WTC11 (cell line): ENCODE measurements around the gene OR1E1. TPM values are rescaled to one million over a fixed set of nuclear protein-coding genes. Genes with fewer than 3 reads are reported as not detected.

Experiments
- ATAC-seq: fragments of 200-7000 bp; cut with Tn5 transposase; 2 replicates; pipeline ENCODE4 v1.10.0; 2021; ENCODE audit warnings: mild to moderate bottlenecking, moderate library complexity
- Bru-seq: library from RNA; stranded (reverse); fragments of 400-500 nt; gene quantifications from one replicate; lab custom pipeline; 2021; lab: Mats Ljungman, UMichigan
- CTCF ChIA-PET: fragments of 300-600 bp; sonication (Branson Sonifier 250); formaldehyde crosslinking; loops from one replicate; lab custom pipeline; 2021; ENCODE audit warnings: antibody characterized with exemption; lab: Charles Lee
- POLR2A ChIA-PET: fragments of 350-600 bp; sonication (Branson Sonifier 250); formaldehyde crosslinking; loops from one replicate; lab custom pipeline; 2021; ENCODE audit warnings: antibody characterized with exemption; lab: Charles Lee
- DNase-seq: peaks from one replicate; pipeline ENCODE4 v3.0.0; 2021; ENCODE audit warnings: low spot score
- H3K27ac Mint-ChIP-seq: 2 replicates; pipeline ENCODE4 v1.8.0; 2021; ENCODE audit warnings: mixed read lengths
- H3K27me3 Mint-ChIP-seq: 2 replicates; pipeline ENCODE4 v1.8.0; 2021; ENCODE audit warnings: low read depth, mild to moderate bottlenecking, moderate library complexity, mixed read lengths
- H3K36me3 Mint-ChIP-seq: 2 replicates; pipeline ENCODE4 v1.8.0; 2021; ENCODE audit warnings: mixed read lengths
- H3K4me1 Mint-ChIP-seq: 2 replicates; pipeline ENCODE4 v1.8.0; 2022; ENCODE audit warnings: mixed read lengths
- H3K4me3 Mint-ChIP-seq: 2 replicates; pipeline ENCODE4 v1.8.0; 2021; ENCODE audit warnings: mild to moderate bottlenecking, moderate library complexity, mixed read lengths
- H3K9me3 Mint-ChIP-seq: 2 replicates; pipeline ENCODE4 v1.8.0; 2021; ENCODE audit warnings: mixed read lengths
- CREM ChIP-seq: sonication (generic); formaldehyde crosslinking; IDR thresholded peaks from 2 replicates; pipeline ENCODE4 v1.8.1; 2022; ENCODE audit warnings: mild to moderate bottlenecking, missing genetic modification reagents, moderate library complexity
- E2F1 ChIP-seq: sonication (generic); formaldehyde crosslinking; IDR thresholded peaks from 2 replicates; pipeline ENCODE4 v1.8.0; 2022; ENCODE audit warnings: mild to moderate bottlenecking, missing genetic modification reagents
- EMX1 ChIP-seq: fragments of 250-450 bp; sonication (Bioruptor Pico); IDR thresholded peaks from 2 replicates; pipeline ENCODE4 v1.8.0; 2021; ENCODE audit warnings: mild to moderate bottlenecking
- GTF2I ChIP-seq: fragments of 250-450 bp; sonication (Bioruptor Pico); conservative IDR thresholded peaks from 2 replicates; pipeline ENCODE4 v1.4.0; 2021; ENCODE audit warnings: mild to moderate bottlenecking
- NR2C2 ChIP-seq: sonication (generic); formaldehyde crosslinking; IDR thresholded peaks from 2 replicates; pipeline ENCODE4 v1.8.0; 2022; ENCODE audit warnings: mild to moderate bottlenecking, missing genetic modification reagents
- OVOL2 ChIP-seq: fragments of 250-450 bp; sonication (Bioruptor Pico); IDR thresholded peaks from 2 replicates; pipeline ENCODE4 v1.9.0; 2021; ENCODE audit warnings: mild to moderate bottlenecking, borderline replicate concordance
- PRDM15 ChIP-seq: sonication (generic); formaldehyde crosslinking; IDR thresholded peaks from 2 replicates; pipeline ENCODE4 v1.8.0; 2022; ENCODE audit warnings: missing genetic modification reagents
- RELA ChIP-seq: sonication (generic); formaldehyde crosslinking; IDR thresholded peaks from 2 replicates; pipeline ENCODE4 v1.8.1; 2022; ENCODE audit warnings: missing genetic modification reagents, mild to moderate bottlenecking, borderline replicate concordance
- TCF7 ChIP-seq: sonication (generic); formaldehyde crosslinking; IDR thresholded peaks from 2 replicates; pipeline ENCODE4 v1.8.0; 2022; ENCODE audit warnings: mild to moderate bottlenecking, low read depth, missing genetic modification reagents, moderate library complexity
- ZBTB21 ChIP-seq: sonication (generic); formaldehyde crosslinking; IDR thresholded peaks from 2 replicates; pipeline ENCODE4 v1.8.1; 2023; ENCODE audit warnings: mild to moderate bottlenecking, missing genetic modification reagents, borderline replicate concordance
- ZBTB43 ChIP-seq: sonication (generic); formaldehyde crosslinking; IDR thresholded peaks from 2 replicates; pipeline ENCODE4 v1.8.1; 2023; ENCODE audit warnings: mild to moderate bottlenecking, missing genetic modification reagents
- ZNF263 ChIP-seq: sonication (generic); formaldehyde crosslinking; IDR thresholded peaks from 2 replicates; pipeline ENCODE4 v1.8.1; 2022; ENCODE audit warnings: low read depth, mild to moderate bottlenecking, moderate library complexity, missing genetic modification reagents
- ZNF423 ChIP-seq: fragments of 250-450 bp; sonication (Bioruptor Pico); IDR thresholded peaks from 2 replicates; pipeline ENCODE4 v2.1.2; 2022; ENCODE audit warnings: mild to moderate bottlenecking, moderate library complexity
- ZNF512 ChIP-seq: sonication (generic); formaldehyde crosslinking; IDR thresholded peaks from 2 replicates; pipeline ENCODE4 v1.8.1; 2022; ENCODE audit warnings: missing genetic modification reagents, borderline replicate concordance
- long read RNA-seq, 3 experiments: library from RNA in 1 of 3; library from capped mRNA in 1 of 3; library from polyadenylated mRNA in 1 of 3; unstranded in 2 of 3; stranded (forward) in 1 of 3; transcript quantifications; one replicate each; pipeline ENCODE4 v2.0.0, GENCODE V29; 2021
- total RNA-seq: library from RNA; stranded (reverse); gene quantifications from 3 replicates; pipeline ENCODE4 v1.2.3, GENCODE V29; 2021

Gene OR1E1
- total RNA-seq (not detected in 3 replicates), Bru-seq, nascent RNA (not detected)
- long read RNA-seq, experiment 1: 0 reads
- long read RNA-seq, experiment 2: 0 reads
- long read RNA-seq, experiment 3: 0 reads

- no peaks in the 10 kb centered on the region for H3K4me1 Mint-ChIP-seq
- no peak within 1 kb of the TSS for H3K4me3 Mint-ChIP-seq
- H3K36me3 Mint-ChIP-seq: no peaks in the 10 kb centered on the region
- DNase-seq: no peak
- H3K27me3 Mint-ChIP-seq: peaks cover 11% of the 10 kb centered on the region
- no peak for ATAC-seq
- peaks cover 20% of the 10 kb centered on the region for H3K9me3 Mint-ChIP-seq
- no peak within 1 kb of the TSS for H3K27ac Mint-ChIP-seq
- CTCF ChIA-PET: no interaction called here
- POLR2A ChIA-PET: no interaction called here
- no peak for TF ChIP-seq ZBTB43 (CRISPR knock-in tag)
- TF ChIP-seq ZNF263 (CRISPR knock-in tag): no peak
- no peak for TF ChIP-seq RELA (CRISPR knock-in tag)
- TF ChIP-seq ZNF423 (CRISPR knock-in tag): no peak
- no peak for TF ChIP-seq NR2C2 (CRISPR knock-in tag)
Observed at GRCh38 chr17:3398310-3398709, at the start of gene OR1E1. Gene OR1E1, minus strand, starts transcription at chr17:3398410. Its CDS starts 0 bp downstream, at chr17:3398410.

GRCh38 chr17:3447625-3448024 is 49.4 kb upstream of the OR1E1 start:
- peak; percentile 21 for DNase-seq
- Mint-ChIP-seq H3K27ac (no peak overlapping the region), H3K4me1 (no peaks in the 10 kb centered on the region), H3K9me3 (peaks cover 4% of the 10 kb centered on the region; the same call in 1 of the 2 replicates), H3K4me3 (no peak overlapping the region), H3K27me3 (no peaks in the 10 kb centered on the region; the same call in 1 of the 2 replicates), H3K36me3 (no peaks in the 10 kb centered on the region)
- CTCF ChIA-PET: interaction anchor here (0.7 to 1.0 kb wide), 2 partner anchors 87 to 399 kb away, joined by 3 read pairs; no protein-coding TSS in a partner anchor
- TF ChIP-seq OVOL2 (CRISPR knock-in tag) (no peak), TCF7 (CRISPR knock-in tag) (no peak), PRDM15 (CRISPR knock-in tag) (no peak), ZBTB21 (no peak), CREM (CRISPR knock-in tag) (no peak)
- POLR2A ChIA-PET: no interaction called here
- peak; percentile 95 for ATAC-seq

GRCh38 chr17:3440451-3440850 is 42.2 kb upstream of the OR1E1 start:
- DNase-seq (no peak), ATAC-seq (no peak)
- Mint-ChIP-seq H3K9me3 (no peaks in the 10 kb centered on the region), H3K27me3 (no peaks in the 10 kb centered on the region; the same call in 1 of the 2 replicates), H3K27ac (no peak overlapping the region), H3K4me3 (no peak overlapping the region), H3K36me3 (no peaks in the 10 kb centered on the region), H3K4me1 (peaks cover 8% of the 10 kb centered on the region)
- CTCF ChIA-PET: interaction anchor here (1.2 kb wide), 1 partner anchor 162 kb away, joined by 4 read pairs; no protein-coding TSS in a partner anchor
- POLR2A ChIA-PET: no interaction called here
- no peak for TF ChIP-seq GTF2I (CRISPR knock-in tag)
- TF ChIP-seq ZNF512 (CRISPR knock-in tag): no peak
- TF ChIP-seq E2F1: no peak
- no peak for TF ChIP-seq EMX1
